Measurements from ENCODE around the gene CFAP100. TPM values are rescaled to one million over a fixed set of nuclear protein-coding genes. Genes with fewer than 3 reads are reported as not detected.

CFAP100 gene
- total RNA-seq, 1 experiment from 2014 or later = not detected

DNA sequence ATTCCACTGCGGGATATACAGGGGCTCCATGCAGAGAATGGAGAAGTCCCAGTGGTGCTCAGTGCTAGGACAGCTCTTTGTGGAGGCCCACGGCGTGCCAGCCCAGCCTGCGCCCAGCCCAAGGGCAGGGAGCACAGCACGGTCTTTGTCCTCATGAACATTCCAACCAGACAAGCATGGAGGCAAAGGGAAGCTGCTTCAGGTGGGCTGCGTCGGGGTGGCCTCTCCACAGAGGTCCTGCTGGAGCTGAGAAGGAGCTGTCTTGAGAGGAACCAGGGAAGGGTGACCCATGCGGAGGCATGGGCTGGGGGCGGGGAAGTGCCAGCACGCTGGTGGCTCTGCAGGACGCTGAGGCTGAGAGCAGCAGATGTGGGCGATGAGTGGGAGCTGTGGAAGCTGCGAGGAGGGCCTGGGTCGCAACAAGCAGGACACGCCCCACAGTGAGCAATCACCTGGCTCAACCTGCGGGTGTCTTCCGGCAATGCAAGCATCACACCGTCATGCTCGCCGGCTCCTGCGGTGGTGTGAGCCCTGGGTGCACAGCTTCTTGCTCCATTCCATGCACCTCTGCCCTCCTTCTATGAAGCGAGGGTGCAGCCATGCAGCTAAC is 23.5 kb upstream of the CFAP100 start:
- CTCF ChIA-PET = no interaction called here
- H3K4me1 ChIP-seq (ENCODE audit: insufficient read depth, low read length) = no peaks in the 10 kb centered on the region
- no peak overlapping the region for H3K9ac ChIP-seq (ENCODE audit: low read length)
- H4K20me1 ChIP-seq (ENCODE audit: low read length) = no peaks in the 10 kb centered on the region
- no peaks in the 10 kb centered on the region for H3K9me3 ChIP-seq (ENCODE audit: low read length)
- no peaks in the 10 kb centered on the region for H3K79me2 ChIP-seq (ENCODE audit: low read length)
- H3K27ac ChIP-seq (ENCODE audit: low read length) = no peak overlapping the region
- DNase-seq = no peak
- no TSS peak for BruUV-seq (replicated peaks)
- intact Hi-C loops (cut with micrococcal nuclease) = no loop called here
- no peak overlapping the region for H2AFZ ChIP-seq (ENCODE audit: low read length)
- H3K27me3 ChIP-seq (ENCODE audit: low read length) = no peaks in the 10 kb centered on the region
- no peaks in the 10 kb centered on the region for H3K36me3 ChIP-seq (ENCODE audit: low read depth, low read length)
- POLR2A ChIA-PET (ENCODE audit: unreplicated experiment) = no interaction called here
- no peaks in the 10 kb centered on the region for H3F3A ChIP-seq (ENCODE audit: low read length, unreplicated experiment)
- no peak for ATAC-seq
- TF ChIP-seq EZH2phosphoT487 (IDR thresholded peaks at IDR 0.05; ENCODE audit: borderline replicate concordance, low read length) = no peak
- TF ChIP-seq EZH2 (IDR thresholded peaks at IDR 0.05; ENCODE audit: low read length, unreplicated experiment) = no peak
- no peak for TF ChIP-seq CTCF (conservative IDR thresholded peaks at IDR 0.05; ENCODE audit: low read depth, low read length)
- H3K4me3 ChIP-seq (ENCODE audit: low read length) = no peak overlapping the region
- no peak overlapping the region for H3K4me2 ChIP-seq (ENCODE audit: low read length)
- no peaks in the 10 kb centered on the region for H3K9me2 ChIP-seq (replicated peaks; ENCODE audit: low read length)

DNA sequence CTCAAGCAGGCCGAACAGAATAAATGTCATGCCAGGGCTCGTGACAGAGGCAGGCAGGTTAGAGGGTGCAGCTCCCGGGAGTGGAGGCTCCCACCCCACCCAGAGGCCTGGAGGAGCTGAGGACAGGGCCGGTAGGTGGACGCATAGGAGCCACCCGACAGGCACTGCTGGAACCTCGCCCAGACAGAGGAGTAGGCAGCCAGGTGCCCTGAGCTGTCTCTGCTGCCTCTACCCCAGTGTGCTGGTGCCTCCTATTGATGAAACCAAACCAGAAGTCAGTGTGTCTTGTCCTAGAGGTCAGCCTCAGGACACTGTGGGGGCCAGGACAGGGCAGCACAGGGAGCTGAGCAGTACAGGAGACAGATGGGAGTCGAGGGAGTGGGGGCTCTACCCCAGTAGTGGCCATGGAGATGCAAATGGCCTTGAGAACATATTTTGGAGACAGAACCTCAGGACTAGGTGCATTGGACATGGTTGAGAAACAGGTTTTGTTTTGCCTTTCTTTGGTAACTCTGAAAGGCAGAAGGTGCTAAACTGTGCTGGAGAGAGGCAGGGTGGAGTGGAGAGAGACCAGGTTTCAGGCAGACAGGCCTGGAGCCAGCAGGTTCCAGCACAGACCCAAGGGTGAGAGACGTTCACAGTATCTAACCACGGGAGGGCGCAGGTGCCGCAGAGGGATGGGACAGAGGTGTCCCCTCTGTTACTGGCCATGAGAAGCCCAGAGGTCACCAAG is 22.1 kb upstream of the CFAP100 start:
- no peaks in the 10 kb centered on the region for H3K9me3 ChIP-seq (ENCODE audit: low read length)
- TF ChIP-seq EZH2phosphoT487 (IDR thresholded peaks at IDR 0.05; ENCODE audit: borderline replicate concordance, low read length) = no peak
- no peak for TF ChIP-seq CTCF (conservative IDR thresholded peaks at IDR 0.05; ENCODE audit: low read depth, low read length)
- no peak for TF ChIP-seq EZH2 (IDR thresholded peaks at IDR 0.05; ENCODE audit: low read length, unreplicated experiment)
- no peak overlapping the region for H3K9ac ChIP-seq (ENCODE audit: low read length)
- DNase-seq (no peak), ATAC-seq (no peak)
- no peaks in the 10 kb centered on the region for H4K20me1 ChIP-seq (ENCODE audit: low read length)
- CTCF ChIA-PET = no interaction called here
- intact Hi-C loops (cut with micrococcal nuclease) = no loop called here
- BruUV-seq (replicated peaks) = no TSS peak
- no peak overlapping the region for H3K4me3 ChIP-seq (ENCODE audit: low read length)
- no peaks in the 10 kb centered on the region for H3F3A ChIP-seq (ENCODE audit: low read length, unreplicated experiment)
- no peaks in the 10 kb centered on the region for H3K27me3 ChIP-seq (ENCODE audit: low read length)
- H3K36me3 ChIP-seq (ENCODE audit: low read depth, low read length) = no peaks in the 10 kb centered on the region
- no peak overlapping the region for H3K27ac ChIP-seq (ENCODE audit: low read length)
- POLR2A ChIA-PET (ENCODE audit: unreplicated experiment) = no interaction called here
- no peaks in the 10 kb centered on the region for H3K9me2 ChIP-seq (replicated peaks; ENCODE audit: low read length)
- no peaks in the 10 kb centered on the region for H3K4me1 ChIP-seq (ENCODE audit: insufficient read depth, low read length)
- no peak overlapping the region for H2AFZ ChIP-seq (ENCODE audit: low read length)
- H3K4me2 ChIP-seq (ENCODE audit: low read length) = no peak overlapping the region
- no peaks in the 10 kb centered on the region for H3K79me2 ChIP-seq (ENCODE audit: low read length)

DNA sequence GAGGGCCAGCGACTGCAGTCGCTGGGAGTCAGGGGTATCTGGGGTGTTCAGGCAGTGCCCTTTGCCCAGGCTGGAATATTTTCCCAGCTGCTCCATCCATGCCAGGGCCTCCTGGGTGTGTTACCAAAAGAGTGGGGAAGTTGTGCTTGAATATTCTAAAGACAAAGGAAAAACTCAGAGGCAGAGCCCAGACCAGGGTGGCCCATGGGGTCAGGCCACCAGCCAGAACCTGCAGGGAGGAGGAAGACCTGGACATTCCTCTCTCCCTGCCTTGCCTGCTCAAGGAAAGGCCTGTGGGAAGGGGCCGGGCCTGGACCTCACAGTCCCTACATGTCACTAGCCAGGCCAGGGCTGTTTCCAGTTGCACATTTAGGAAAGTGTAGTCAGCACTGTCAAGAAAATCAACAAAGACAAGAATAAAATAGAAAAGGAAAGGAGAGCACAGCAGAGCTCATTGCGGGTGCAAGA is 21.5 kb upstream of the CFAP100 start:
- TF ChIP-seq CTCF (conservative IDR thresholded peaks at IDR 0.05; ENCODE audit: low read depth, low read length) (no peak), EZH2phosphoT487 (IDR thresholded peaks at IDR 0.05; ENCODE audit: borderline replicate concordance, low read length) (no peak), EZH2 (IDR thresholded peaks at IDR 0.05; ENCODE audit: low read length, unreplicated experiment) (no peak)
- H3K9me3 ChIP-seq (ENCODE audit: low read length) = no peaks in the 10 kb centered on the region
- H3K27me3 ChIP-seq (ENCODE audit: low read length) = no peaks in the 10 kb centered on the region
- ChIA-PET POLR2A (ENCODE audit: unreplicated experiment) (no interaction called here), CTCF (no interaction called here)
- no peaks in the 10 kb centered on the region for H3K36me3 ChIP-seq (ENCODE audit: low read depth, low read length)
- H3K9ac ChIP-seq (ENCODE audit: low read length) = no peak overlapping the region
- no peak overlapping the region for H3K4me2 ChIP-seq (ENCODE audit: low read length)
- H3K4me1 ChIP-seq (ENCODE audit: insufficient read depth, low read length) = no peaks in the 10 kb centered on the region
- H4K20me1 ChIP-seq (ENCODE audit: low read length) = no peaks in the 10 kb centered on the region
- no peaks in the 10 kb centered on the region for H3K79me2 ChIP-seq (ENCODE audit: low read length)
- no peak overlapping the region for H2AFZ ChIP-seq (ENCODE audit: low read length)
- H3K9me2 ChIP-seq (replicated peaks; ENCODE audit: low read length) = no peaks in the 10 kb centered on the region
- H3K27ac ChIP-seq (ENCODE audit: low read length) = no peak overlapping the region
- no peak overlapping the region for H3K4me3 ChIP-seq (ENCODE audit: low read length)
- DNase-seq = no peak
- intact Hi-C loops (cut with micrococcal nuclease) = no loop called here
- no TSS peak for BruUV-seq (replicated peaks)
- no peaks in the 10 kb centered on the region for H3F3A ChIP-seq (ENCODE audit: low read length, unreplicated experiment)
- no peak for ATAC-seq

Measured in PC-3 (cell line).